ENCODE results near the gene WRAP73.

The WRAP73 gene

GRCh38 chr1:3611170-3612019 lies 38.5 kb downstream of the WRAP73 start, which contains the start of gene MEGF6:
Gene MEGF6 (minus strand): TSS chr1:3611508. CDS start chr1:3611268, 240 bp downstream.
- no peak for DNase-seq (ENCODE audit: low read depth)

- no peak for DNase-seq (ENCODE audit: low read depth)
These were observed 39.3 kb downstream of the WRAP73 start for GRCh38 chr1:3610527-3611169.

GRCh38 chr1:3609769-3610526 lies 40.0 kb downstream of the WRAP73 start:
- no peak for DNase-seq (ENCODE audit: low read depth)

- no peak for DNase-seq (ENCODE audit: low read depth)
These were observed 40.7 kb downstream of the WRAP73 start for GRCh38 chr1:3609016-3609768.

- no peak for DNase-seq (ENCODE audit: low read depth)
These were observed 41.7 kb downstream of the WRAP73 start for GRCh38 chr1:3608154-3608553.

- no peak for DNase-seq (ENCODE audit: low read depth)
These were observed 42.2 kb downstream of the WRAP73 start for GRCh38 chr1:3607703-3608065.

- no peak for DNase-seq (ENCODE audit: low read depth)
These were observed 42.9 kb downstream of the WRAP73 start for GRCh38 chr1:3606779-3607702.

GRCh38 chr1:3604997-3605823 lies 44.7 kb downstream of the WRAP73 start:
- DNase-seq (ENCODE audit: low read depth), result no peak

GRCh38 chr1:3604468-3604974 lies 45.4 kb downstream of the WRAP73 start:
- DNase-seq (ENCODE audit: low read depth), result no peak

- DNase-seq (ENCODE audit: low read depth), result no peak
These were observed 46.1 kb downstream of the WRAP73 start for GRCh38 chr1:3603571-3604467.

GRCh38 chr1:3603156-3603555 lies 46.7 kb downstream of the WRAP73 start:
- no peak for DNase-seq (ENCODE audit: low read depth)

- DNase-seq (ENCODE audit: low read depth), result no peak
These were observed 47.5 kb downstream of the WRAP73 start for GRCh38 chr1:3602375-3602774.

- no peak for DNase-seq (ENCODE audit: low read depth)
These were observed 48.2 kb downstream of the WRAP73 start for GRCh38 chr1:3601743-3602142.

GRCh38 chr1:3600354-3600753 lies 49.5 kb downstream of the WRAP73 start:
- no peak for DNase-seq (ENCODE audit: low read depth)

- no peak for DNase-seq (ENCODE audit: low read depth)
These were observed 50.1 kb downstream of the WRAP73 start for GRCh38 chr1:3599816-3600215.

GRCh38 chr1:3599286-3599811 lies 50.6 kb downstream of the WRAP73 start:
- DNase-seq (ENCODE audit: low read depth), result no peak

GRCh38 chr1:3598522-3599285 lies 51.2 kb downstream of the WRAP73 start:
- no peak for DNase-seq (ENCODE audit: low read depth)

- DNase-seq (ENCODE audit: low read depth), result no peak
These were observed 51.8 kb downstream of the WRAP73 start for GRCh38 chr1:3598051-3598491.
